AG04450 (cell line): Measurements from ENCODE around the gene IGDCC3. TPM values are rescaled to one million over a fixed set of nuclear protein-coding genes. Genes with fewer than 3 reads are reported as not detected.

ENCODE experiments used
- CTCF ChIA-PET: fragments of 300-600, 350-600 bp; formaldehyde crosslinking; extraction: SDS; loops from one replicate; lab custom pipeline; 2022; ENCODE audit warnings: antibody characterized with exemption, inconsistent platforms; lab: Charles Lee
- POLR2A ChIA-PET: fragments of 350-600 bp; formaldehyde crosslinking; extraction: SDS; loops from one replicate; lab custom pipeline; 2021; ENCODE audit warnings: antibody characterized with exemption, inconsistent platforms; lab: Yijun Ruan, JAX
- DNase-seq: peaks from one replicate; pipeline ENCODE4 v3.0.0-alpha.2; 2011; ENCODE audit warnings: low read depth, low spot score
- H3K27ac ChIP-seq: one replicate; pipeline ENCODE4 v1.5.1; 2012; ENCODE audit warnings: low read depth, low read length, control low read depth
- H3K27me3 ChIP-seq: one replicate; pipeline ENCODE4 v1.6.0; 2012; ENCODE audit warnings: low read length; ENCODE audit not compliant: control insufficient read depth, insufficient read depth
- H3K4me3 ChIP-seq: 2 replicates; pipeline ENCODE4 v1.5.1; 2011; ENCODE audit warnings: mild to moderate bottlenecking, low read depth, low read length, control low read depth
- H3K9me3 ChIP-seq: 2 replicates; pipeline ENCODE4 v1.5.1; 2012; ENCODE audit warnings: low read length; ENCODE audit not compliant: control insufficient read depth, insufficient read depth
- CTCF ChIP-seq: IDR thresholded peaks from 2 replicates; pipeline ENCODE4 v1.5.1; 2011; ENCODE audit warnings: low read depth, low read length, control low read depth, inconsistent platforms
- polyA plus RNA-seq: library from polyadenylated mRNA; depleted of rRNA; stranded (reverse); fragments of >200 nt; gene quantifications from 2 replicates; pipeline ENCODE4 v1.2.3, GENCODE V29; 2011

The IGDCC3 gene
- polyA plus RNA-seq, 1 experiment: 0.11 TPM

- DNase-seq: no peak
- Histone ChIP-seq H3K9me3 (no peaks in the 10 kb centered on the region; the same call in 1 of the 2 replicates), H3K27me3 (peaks cover 27% of the 10 kb centered on the region), H3K4me3 (no peak overlapping the region), H3K27ac (no peak overlapping the region)
- no peak for TF ChIP-seq CTCF
- CTCF ChIA-PET: interaction anchor here (1.7 kb wide), 1 partner anchor 59 kb away, joined by 5 read pairs; no protein-coding TSS in a partner anchor
- POLR2A ChIA-PET: interaction anchor here (0.6 kb wide), 1 partner anchor 558 kb away, joined by 3 read pairs; no protein-coding TSS in a partner anchor
These were observed 51.0 kb downstream of the IGDCC3 start for GRCh38 chr15:65326818-65327217.

- H3K27ac ChIP-seq: no peak overlapping the region
- ChIA-PET POLR2A (interaction anchor here (0.6 kb wide), 2 partner anchors 12 to 53 kb away, joined by 4 to 5 read pairs; no protein-coding TSS in a partner anchor), CTCF (interaction anchor here (0.6 to 0.9 kb wide), 2 partner anchors 59 to 74 kb away, joined by 3 read pairs; no protein-coding TSS in a partner anchor)
- no peaks in the 10 kb centered on the region; the same call in 1 of the 2 replicates for H3K9me3 ChIP-seq
- H3K27me3 ChIP-seq: peaks cover 27% of the 10 kb centered on the region
- no peak overlapping the region for H3K4me3 ChIP-seq
- TF ChIP-seq CTCF: no peak
- DNase-seq: no peak
These were observed 51.7 kb downstream of the IGDCC3 start for GRCh38 chr15:65326117-65326526.

GRCh38 chr15:65323071-65323511 is 54.7 kb downstream of the IGDCC3 start:
- ChIA-PET POLR2A (interaction anchor here (0.7 to 1.2 kb wide), 5 partner anchors 18 to 63 kb away, joined by 3 to 9 read pairs (median 6); partner anchors contain the start of gene RNU5B-1), CTCF (interaction anchor here (7.9 kb wide), 1 partner anchor 61 kb away, joined by 211 read pairs; no protein-coding TSS in a partner anchor)

GRCh38 chr15:65318870-65319356 is 58.9 kb downstream of the IGDCC3 start:
- H3K9me3 ChIP-seq: no peaks in the 10 kb centered on the region
- peaks cover 9% of the 10 kb centered on the region for H3K27me3 ChIP-seq
- DNase-seq: no peak
- peak; percentile 86 for TF ChIP-seq CTCF
- no peak overlapping the region for H3K4me3 ChIP-seq
- ChIA-PET CTCF (interaction anchor here (0.7 to 7.9 kb wide), 19 partner anchors 8 to 124 kb away, joined by 3 to 211 read pairs (median 5); partner anchors contain the start of gene RNU5B-1), POLR2A (interaction anchor here (1.2 kb wide), 1 partner anchor 14 kb away, joined by 5 read pairs; the partner anchor contains the start of gene RNU5B-1)
- no peak overlapping the region for H3K27ac ChIP-seq

More at GRCh38 chr15:65323071-65323511, 54.7 kb downstream of the IGDCC3 start:
- no peaks in the 10 kb centered on the region for H3K9me3 ChIP-seq
- H3K4me3 ChIP-seq: no peak overlapping the region
- no peak overlapping the region for H3K27ac ChIP-seq
- TF ChIP-seq CTCF: no peak
- peaks cover 16% of the 10 kb centered on the region for H3K27me3 ChIP-seq
- no peak for DNase-seq

DNA sequence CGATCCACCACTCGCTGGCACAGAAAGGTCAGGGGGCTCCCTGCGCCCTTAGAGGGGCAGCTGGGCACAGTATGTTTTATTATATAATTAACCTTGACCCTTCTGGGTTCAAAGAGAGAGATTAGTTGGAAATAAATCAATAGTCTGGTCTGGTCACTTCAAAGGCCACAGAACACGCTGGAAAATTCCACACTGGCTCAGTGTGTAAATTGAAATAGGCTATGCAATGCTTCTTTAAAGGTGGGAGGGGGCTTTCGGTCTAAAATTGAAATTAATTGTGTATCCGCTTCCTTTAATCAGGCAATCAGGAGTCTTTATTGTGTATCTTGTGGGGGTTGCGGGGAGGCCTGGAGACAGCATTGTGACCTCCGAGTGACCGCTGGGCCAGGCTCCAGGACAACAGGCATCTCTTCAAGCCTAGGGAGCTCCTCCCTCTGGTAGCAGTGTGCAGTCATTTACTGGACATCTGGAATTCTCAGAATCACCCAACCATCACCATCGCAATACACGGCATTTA is 65.3 kb downstream of the IGDCC3 start:
- H3K27me3 ChIP-seq: peaks cover 7% of the 10 kb centered on the region
- no peak overlapping the region for H3K4me3 ChIP-seq
- no peak for DNase-seq
- ChIA-PET CTCF (interaction anchor here (1.6 to 2.0 kb wide), 2 partner anchors 73 to 88 kb away, joined by 5 to 13 read pairs; no protein-coding TSS in a partner anchor), POLR2A (interaction anchor here (1.7 kb wide), 1 partner anchor 8 kb away, joined by 7 read pairs; the partner anchor contains the start of gene RNU5B-1)
- no peak overlapping the region for H3K27ac ChIP-seq
- no peak for TF ChIP-seq CTCF
- no peaks in the 10 kb centered on the region for H3K9me3 ChIP-seq
